Endothelial cell of umbilical vein (primary cell): ENCODE data around the gene FNDC1. TPM values are rescaled to one million over a fixed set of nuclear protein-coding genes. Genes with fewer than 3 reads are reported as not detected.

Source experiments
- BruUV-seq: library from RNA; stranded (reverse); fragments of 400-500 nt; replicated peaks from 2 replicates; lab custom pipeline; 2021; lab: Mats Ljungman, UMichigan
- CTCF ChIA-PET: fragments of 300-600, 350-600 bp; sonication (Branson Sonifier 250); formaldehyde crosslinking; loops from one replicate; lab custom pipeline; 2021; ENCODE audit warnings: antibody characterized with exemption, inconsistent platforms; lab: Charles Lee
- POLR2A ChIA-PET: fragments of 300-600, 350-600 bp; sonication (Branson Sonifier 250); formaldehyde crosslinking; loops from one replicate; lab custom pipeline; 2021; ENCODE audit warnings: antibody characterized with exemption, inconsistent platforms; lab: Charles Lee
- DNase-seq: peaks from one replicate; pipeline ENCODE4 v3.0.0-alpha.2; 2011; ENCODE audit warnings: low read depth, low spot score
- FAIRE-seq: peaks from 2 replicates; lab custom pipeline; 2011; peaks lifted over from hg19 to GRCh38; lab: Jason Lieb, UNC
- H2AFZ ChIP-seq: 2 replicates; pipeline ENCODE4 v1.6.0; 2012; ENCODE audit warnings: low read depth, low read length, control low read depth, inconsistent platforms
- H3K27ac ChIP-seq: 2 replicates; pipeline ENCODE4 v1.5.1; 2011; ENCODE audit warnings: low read depth, mild to moderate bottlenecking, control low read depth, low read length, moderate library complexity; ENCODE audit not compliant: insufficient read depth
- H3K27me3 ChIP-seq, 2 experiments: 2 replicates each; pipeline versions ENCODE4 v1.6.0 to v1.6.1; 2011; ENCODE audit warnings: low read length in 2 of 2, mixed read lengths in 1 of 2; ENCODE audit not compliant: control insufficient read depth in 2 of 2, insufficient read depth in 2 of 2
- H3K36me3 ChIP-seq, 2 experiments: 2 replicates in 1 of 2; 3 replicates in 1 of 2; pipeline ENCODE4 v1.5.1; 2011; ENCODE audit warnings: low read length in 2 of 2, mild to moderate bottlenecking in 1 of 2, moderate library complexity in 1 of 2; ENCODE audit not compliant: control insufficient read depth in 2 of 2, insufficient read depth in 2 of 2; ENCODE audit errors: extremely low read depth in 1 of 2
- H3K4me1 ChIP-seq: 3 replicates; pipeline ENCODE4 v1.5.1; 2011; ENCODE audit warnings: mild to moderate bottlenecking, low read length; ENCODE audit not compliant: control insufficient read depth, insufficient read depth; ENCODE audit errors: extremely low read depth
- H3K4me2 ChIP-seq: 2 replicates; pipeline ENCODE4 v1.6.1; 2011; ENCODE audit warnings: low read length, control low read depth, mixed read lengths; ENCODE audit not compliant: insufficient read depth
- H3K4me3 ChIP-seq, 3 experiments: fragments of 200-600 bp in 1 of 3; sonication (generic), shearing (Covaris generic) in 1 of 3; replicated peaks in 1 of 3; 2 replicates each; pipeline ENCODE4 v1.5.1; 2011 to 2016; ENCODE audit warnings: control low read depth in 3 of 3, low read length in 3 of 3, mild to moderate bottlenecking in 2 of 3, inconsistent platforms in 1 of 3, low read depth in 1 of 3, moderate library complexity in 1 of 3; ENCODE audit not compliant: insufficient read depth in 1 of 3
- H3K79me2 ChIP-seq: 2 replicates; pipeline ENCODE4 v1.6.0; 2012; ENCODE audit warnings: low read length, inconsistent platforms; ENCODE audit not compliant: control insufficient read depth, insufficient read depth
- H3K9ac ChIP-seq: replicated peaks from 2 replicates; pipeline ENCODE3; 2011; ENCODE audit warnings: low read length, control low read depth; ENCODE audit not compliant: insufficient read depth; ENCODE audit errors: extremely low read depth
- H3K9me1 ChIP-seq: replicated peaks from 3 replicates; pipeline ENCODE4 v1.6.0; 2011; ENCODE audit warnings: mild to moderate bottlenecking, low read length; ENCODE audit not compliant: control insufficient read depth, insufficient read depth; ENCODE audit errors: extremely low read depth
- H3K9me3 ChIP-seq: replicated peaks from 2 replicates; pipeline ENCODE4 v1.5.1; 2012; ENCODE audit warnings: low read length, inconsistent platforms; ENCODE audit not compliant: control insufficient read depth, insufficient read depth
- H4K20me1 ChIP-seq: replicated peaks from 2 replicates; pipeline ENCODE3; 2011; ENCODE audit warnings: mild to moderate bottlenecking, low read length; ENCODE audit not compliant: control insufficient read depth, insufficient read depth; ENCODE audit errors: extremely low read depth
- EZH2 ChIP-seq: IDR thresholded peaks from 2 replicates; pipeline ENCODE4 v1.6.1; 2012; ENCODE audit warnings: borderline replicate concordance, low read depth, mild to moderate bottlenecking, moderate library complexity, low read length, inconsistent platforms; ENCODE audit not compliant: severe bottlenecking
- FOS ChIP-seq: IDR thresholded peaks from 2 replicates; pipeline ENCODE4 v1.6.1; 2011; ENCODE audit warnings: mild to moderate bottlenecking, low read length, moderate library complexity, borderline replicate concordance; ENCODE audit not compliant: insufficient read depth
- GATA2 ChIP-seq: IDR thresholded peaks from 2 replicates; pipeline ENCODE4 v1.7.0; 2011; ENCODE audit warnings: low read depth, mild to moderate bottlenecking, moderate library complexity, mixed read lengths, low read length; ENCODE audit not compliant: insufficient read length, insufficient read depth
- JUN ChIP-seq: IDR thresholded peaks from 2 replicates; pipeline ENCODE4 v1.6.1; 2011; ENCODE audit warnings: borderline replicate concordance, low read depth; ENCODE audit not compliant: insufficient read length, insufficient read depth
- MAX ChIP-seq: IDR thresholded peaks from 2 replicates; pipeline ENCODE4 v1.6.1; 2011; ENCODE audit not compliant: insufficient read depth, insufficient read length
- MYC ChIP-seq: IDR thresholded peaks from one replicate; pipeline ENCODE4 v1.6.1; 2011; ENCODE audit warnings: mild to moderate bottlenecking, low read depth, low read length
- POLR2A ChIP-seq: IDR thresholded peaks from 2 replicates; pipeline ENCODE4 v1.6.1; 2012; ENCODE audit warnings: low read depth, mild to moderate bottlenecking, control low read depth, low read length
- POLR2AphosphoS5 ChIP-seq: IDR thresholded peaks from 2 replicates; pipeline ENCODE4 v1.6.1; 2012; ENCODE audit warnings: low read depth, mild to moderate bottlenecking, control low read depth, low read length, moderate library complexity; ENCODE audit not compliant: insufficient read depth
- dilution Hi-C: fragments of 300-500 bp; cut with MboI; formaldehyde crosslinking; loops from one replicate; pipeline ENCODE4 v1.15.0; 2019; ENCODE audit warnings: low sequenced_read_pairs; ENCODE audit not compliant: extremely low pct_ligation_motif_present
- intact Hi-C: fragments of 100-400 bp; cut with micrococcal nuclease; formaldehyde crosslinking; loops from one replicate; pipeline ENCODE4 v1.10.0; 2022
- polyA plus RNA-seq, 4 experiments: library from polyadenylated mRNA; depleted of rRNA in 3 of 4; stranded (reverse) in 3 of 4; unstranded in 1 of 4; fragments of >200 nt; gene quantifications; 2 replicates each; pipeline versions ENCODE4 v1.2.1 to v1.2.3, GENCODE V29; 2011 to 2012; ENCODE audit warnings: missing spikeins in 1 of 4
- total RNA-seq: library from RNA; stranded (reverse); gene quantifications from 2 replicates; pipeline ENCODE4 v1.2.3, GENCODE V29; 2021
- TF ChIP-seq, protein P1 (sequence below), 2 donors: IDR thresholded peaks; 1 replicate in 1 of 2; 2 replicates in 1 of 2; pipeline ENCODE4 v1.5.1; 2011; ENCODE audit warnings: low read length in 2 of 2, mild to moderate bottlenecking in 2 of 2, moderate library complexity in 2 of 2, control low read depth in 1 of 2, inconsistent platforms in 1 of 2, low read depth in 1 of 2; ENCODE audit not compliant: insufficient read depth in 1 of 2; ENCODE audit errors: extremely low read depth in 1 of 2

The FNDC1 gene
- total and polyA plus RNA-seq, 2 donors (not counting 3 experiments of a cell fraction or from before 2014, with no cell fraction given), result 0.04 TPM; not detected in 1

DNA sequence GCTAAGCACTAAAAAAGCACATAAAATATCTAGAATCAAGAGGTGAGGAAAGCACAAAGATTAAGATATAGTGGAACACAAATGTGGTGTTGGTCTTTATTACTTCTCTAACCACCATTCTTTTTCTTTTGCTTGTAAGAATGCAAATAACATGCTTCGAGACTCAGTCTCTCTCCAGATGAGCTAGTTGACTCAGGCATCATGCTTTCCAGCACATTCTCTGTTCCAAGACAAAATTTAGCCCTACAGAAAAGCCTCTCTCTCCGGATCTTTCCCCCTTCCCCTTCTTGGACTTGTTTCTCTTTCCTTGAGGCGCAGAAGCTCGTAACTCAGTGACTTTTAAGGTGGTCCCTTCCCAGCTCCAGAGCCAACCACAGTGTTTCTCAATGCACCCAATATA, 91.0 kb downstream of the FNDC1 start:
- Histone ChIP-seq H3K4me1 (no peaks in the 10 kb centered on the region), H4K20me1 (no peaks in the 10 kb centered on the region), H3K4me3 (no peak overlapping the region), H3K4me2 (no peak overlapping the region), H3K27ac (no peak overlapping the region), H3K9me3 (peaks cover 3% of the 10 kb centered on the region), H3K9me1 (no peaks in the 10 kb centered on the region), H3K79me2 (no peaks in the 10 kb centered on the region), H3K27me3 (no peaks in the 10 kb centered on the region), H2AFZ (no peak overlapping the region), H3K9ac (no peak overlapping the region), H3K36me3 (no peaks in the 10 kb centered on the region)
- no TSS peak for BruUV-seq
- no peak for FAIRE-seq
- no peak for TF ChIP-seq FOS
- TF ChIP-seq, protein P1, sequence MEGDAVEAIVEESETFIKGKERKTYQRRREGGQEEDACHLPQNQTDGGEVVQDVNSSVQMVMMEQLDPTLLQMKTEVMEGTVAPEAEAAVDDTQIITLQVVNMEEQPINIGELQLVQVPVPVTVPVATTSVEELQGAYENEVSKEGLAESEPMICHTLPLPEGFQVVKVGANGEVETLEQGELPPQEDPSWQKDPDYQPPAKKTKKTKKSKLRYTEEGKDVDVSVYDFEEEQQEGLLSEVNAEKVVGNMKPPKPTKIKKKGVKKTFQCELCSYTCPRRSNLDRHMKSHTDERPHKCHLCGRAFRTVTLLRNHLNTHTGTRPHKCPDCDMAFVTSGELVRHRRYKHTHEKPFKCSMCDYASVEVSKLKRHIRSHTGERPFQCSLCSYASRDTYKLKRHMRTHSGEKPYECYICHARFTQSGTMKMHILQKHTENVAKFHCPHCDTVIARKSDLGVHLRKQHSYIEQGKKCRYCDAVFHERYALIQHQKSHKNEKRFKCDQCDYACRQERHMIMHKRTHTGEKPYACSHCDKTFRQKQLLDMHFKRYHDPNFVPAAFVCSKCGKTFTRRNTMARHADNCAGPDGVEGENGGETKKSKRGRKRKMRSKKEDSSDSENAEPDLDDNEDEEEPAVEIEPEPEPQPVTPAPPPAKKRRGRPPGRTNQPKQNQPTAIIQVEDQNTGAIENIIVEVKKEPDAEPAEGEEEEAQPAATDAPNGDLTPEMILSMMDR (IDR thresholded peaks at IDR 0.05; ENCODE audit: extremely low read depth in 1 of 2, insufficient read depth in 1 of 2, low read depth in 1 of 2, low read length in 2 of 2), result no peak
- intact Hi-C loops (no loop called here), dilution Hi-C loops (no loop called here)
- POLR2A ChIA-PET, result no interaction called here
- no peak for DNase-seq
- CTCF ChIA-PET, result no interaction called here

DNA sequence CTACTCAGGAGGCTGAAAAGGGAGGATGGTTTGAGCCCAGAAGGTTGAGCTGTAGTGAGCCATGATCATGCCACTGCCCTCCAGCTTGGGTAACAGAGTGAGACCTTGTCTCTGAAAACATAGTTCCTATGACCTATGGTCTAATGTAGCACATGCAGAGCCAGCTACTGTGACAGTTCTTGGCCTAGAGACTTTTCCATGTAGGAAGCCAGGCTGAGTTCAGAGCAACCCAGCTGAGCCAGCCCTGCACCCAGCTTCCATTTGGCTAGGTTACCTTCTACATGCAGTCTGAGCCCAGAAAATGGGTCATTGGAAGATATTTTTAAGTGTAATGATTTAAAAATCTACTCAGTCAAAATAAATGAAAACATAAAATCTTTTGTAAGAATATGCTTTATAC, 92.8 kb downstream of the FNDC1 start:
- FAIRE-seq (no peak), DNase-seq (no peak)
- Histone ChIP-seq H2AFZ (no peak overlapping the region), H3K79me2 (no peaks in the 10 kb centered on the region), H3K27me3 (no peaks in the 10 kb centered on the region), H3K9me1 (no peaks in the 10 kb centered on the region), H3K4me2 (no peak overlapping the region), H3K4me3 (no peak overlapping the region), H3K9me3 (peaks cover 3% of the 10 kb centered on the region), H3K9ac (no peak overlapping the region), H4K20me1 (no peaks in the 10 kb centered on the region), H3K36me3 (no peaks in the 10 kb centered on the region), H3K4me1 (no peaks in the 10 kb centered on the region), H3K27ac (no peak overlapping the region)
- POLR2A ChIA-PET, result no interaction called here
- no peak for TF ChIP-seq JUN
- TF ChIP-seq, protein P1 (IDR thresholded peaks at IDR 0.05; ENCODE audit: extremely low read depth in 1 of 2, insufficient read depth in 1 of 2, low read depth in 1 of 2, low read length in 2 of 2), result no peak
- no peak for TF ChIP-seq EZH2
- no peak for TF ChIP-seq FOS
- no peak for TF ChIP-seq POLR2A
- TF ChIP-seq GATA2, result no peak
- TF ChIP-seq MYC, result no peak
- no peak for TF ChIP-seq POLR2AphosphoS5
- no peak for TF ChIP-seq MAX
- dilution Hi-C loops, result no loop called here
- BruUV-seq, result no TSS peak
- CTCF ChIA-PET, result no interaction called here
- intact Hi-C loops, result no loop called here
